GM19238 (cell line): ENCODE results near the gene PARP8.
"Not testable (repeated sequence)": the region's sequence is repeated elsewhere in the genome, so short reads cannot be mapped to it uniquely, and the experiment has no call there.

Source experiments
- DNase-seq: peaks from one replicate; pipeline ENCODE4 v3.0.0; 2011; ENCODE audit warnings: low spot score; ENCODE audit not compliant: insufficient read length

PARP8 gene

GRCh38 chr5:50770441-50770840 is 104.0 kb downstream of the PARP8 start:
- DNase-seq = no peak

DNA sequence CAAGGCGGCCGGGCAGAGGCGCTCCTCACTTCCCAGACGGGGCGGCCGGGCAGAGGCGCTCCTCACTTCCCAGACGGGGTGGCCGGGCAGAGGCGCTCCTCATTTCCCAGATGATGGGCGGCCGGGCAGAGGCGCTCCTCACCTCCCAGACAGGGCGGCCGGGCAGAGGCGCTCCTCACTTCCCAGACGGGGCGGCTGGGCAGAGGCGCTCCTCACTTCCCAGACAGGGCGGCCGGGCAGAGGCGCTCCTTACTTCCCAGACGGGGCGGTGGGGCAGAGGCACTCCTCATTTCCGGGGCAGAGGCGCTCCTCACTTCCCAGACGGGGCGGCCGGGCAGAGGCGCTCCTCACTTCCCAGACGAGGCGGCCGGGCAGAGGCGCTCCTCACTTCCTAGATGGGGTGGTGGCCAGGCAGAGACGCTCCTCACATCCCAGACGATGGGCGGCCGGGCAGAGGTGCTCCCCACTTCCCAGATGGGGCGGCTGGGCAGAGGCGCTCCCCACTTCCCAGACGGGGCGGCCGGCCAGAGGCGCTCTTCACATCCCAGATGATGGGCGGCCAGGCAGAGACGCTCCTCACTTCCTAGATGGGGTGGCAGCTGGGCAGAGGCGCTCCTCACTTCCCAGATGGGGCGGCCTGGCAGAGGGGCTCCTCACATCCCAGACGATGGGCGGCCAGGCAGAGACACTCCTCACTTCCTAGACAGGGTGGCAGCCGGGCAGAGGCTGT is 108.2 kb downstream of the PARP8 start:
- not testable (repeated sequence) for DNase-seq

DNA sequence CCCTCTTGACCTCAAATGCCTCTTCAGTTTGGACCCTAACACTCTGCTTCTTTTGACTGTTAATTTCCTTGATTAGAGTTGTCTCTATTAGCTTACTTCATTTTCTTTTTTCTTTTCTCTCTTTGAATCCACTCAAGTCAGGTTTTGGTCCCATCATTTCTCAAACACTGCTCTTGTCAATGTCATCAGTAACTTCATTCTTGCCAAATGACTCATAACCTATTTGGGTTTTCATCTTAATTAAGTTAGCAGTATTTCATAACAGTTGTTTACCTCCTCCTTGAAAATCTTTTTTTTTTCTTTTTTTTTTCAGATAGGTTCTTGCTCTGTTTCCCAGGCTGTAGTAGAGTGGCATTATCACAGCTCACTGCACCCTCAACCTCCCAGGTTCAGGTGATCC is 119.6 kb downstream of the PARP8 start:
- no peak for DNase-seq

DNA sequence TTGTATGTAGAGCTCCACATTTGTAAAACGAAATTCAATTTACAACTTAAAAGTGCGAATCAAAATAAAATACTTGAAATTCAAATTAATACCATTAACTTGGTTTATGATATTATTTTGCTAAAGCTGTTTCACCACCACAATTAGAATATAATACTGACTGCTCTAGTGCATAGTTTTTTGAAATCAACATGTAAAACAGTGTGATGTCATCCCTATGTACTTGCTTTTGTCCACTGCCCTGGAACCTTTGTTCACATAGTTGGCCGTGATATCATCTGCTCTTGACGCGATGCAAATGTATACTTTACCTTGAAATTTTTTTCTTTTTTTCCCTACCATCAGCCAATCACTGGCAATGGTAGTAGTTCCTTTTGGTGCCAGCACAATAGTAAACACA is 125.4 kb downstream of the PARP8 start:
- no peak for DNase-seq

GRCh38 chr5:50792843-50793242 is 126.4 kb downstream of the PARP8 start:
- no peak for DNase-seq

- no peak for DNase-seq
These were observed 128.4 kb downstream of the PARP8 start for GRCh38 chr5:50794812-50795211.

DNA sequence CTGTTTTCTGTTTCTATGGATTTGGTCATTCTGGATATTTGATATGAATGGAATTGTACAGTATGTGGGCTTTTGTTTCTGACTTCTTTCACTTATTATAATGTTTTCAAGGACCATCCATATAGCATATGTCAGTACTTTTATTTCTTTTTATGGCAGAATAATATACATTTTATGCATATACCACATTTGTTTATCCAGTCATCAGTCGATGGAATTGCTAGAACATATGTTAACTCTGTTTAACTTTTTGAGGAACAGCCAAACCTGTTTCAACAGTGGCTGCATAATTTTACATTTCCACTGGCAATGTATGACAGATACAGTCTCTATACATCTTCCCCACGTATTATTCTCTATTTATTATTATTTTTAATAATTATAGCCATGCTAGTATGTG is 131.6 kb downstream of the PARP8 start:
- no peak for DNase-seq

DNA sequence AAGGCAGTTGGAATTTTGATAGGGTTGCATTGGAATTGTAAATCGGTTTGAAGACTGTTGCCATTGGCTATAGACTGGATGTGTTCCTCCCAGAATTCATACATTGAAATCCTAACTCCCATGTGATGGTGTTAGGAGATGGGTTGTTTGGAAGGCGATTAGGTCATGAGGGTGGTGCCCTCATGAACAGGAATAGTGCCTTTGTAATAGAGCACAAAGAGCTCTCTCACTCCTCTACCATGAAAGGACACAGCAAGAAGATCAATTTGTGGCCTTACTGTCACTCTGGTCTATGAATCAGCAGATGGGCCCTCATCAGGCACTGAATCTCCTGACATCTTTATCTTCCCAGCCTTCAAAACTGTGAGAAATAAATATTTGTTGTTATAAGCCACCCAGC is 133.2 kb downstream of the PARP8 start:
- DNase-seq = no peak

DNA sequence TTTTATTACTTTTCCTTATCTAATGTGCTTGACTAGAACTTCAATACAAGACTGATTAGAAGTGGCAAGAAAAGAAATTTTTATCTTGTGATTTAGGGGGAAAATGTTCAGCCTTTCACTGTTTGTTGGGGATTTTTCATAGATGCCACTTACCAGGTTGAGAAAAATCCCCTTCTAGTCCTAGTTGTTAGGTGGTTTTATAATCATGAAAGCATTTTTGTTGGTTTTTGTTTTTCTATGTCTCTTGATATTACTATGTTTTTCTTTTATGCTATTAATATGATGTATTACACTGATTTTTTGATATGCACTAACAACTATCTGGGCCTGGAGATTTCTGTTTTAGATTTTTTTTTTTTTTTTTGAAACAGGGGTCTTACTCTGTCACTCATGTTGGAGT is 134.0 kb downstream of the PARP8 start:
- DNase-seq = no peak

- no peak for DNase-seq
These were observed 141.2 kb downstream of the PARP8 start for GRCh38 chr5:50807661-50808060.

- no peak for DNase-seq
These were observed 142.0 kb downstream of the PARP8 start for GRCh38 chr5:50808406-50808805.

- DNase-seq = not testable (repeated sequence)
These were observed 145.3 kb downstream of the PARP8 start for GRCh38 chr5:50811746-50812145.

- no peak for DNase-seq
These were observed 147.3 kb downstream of the PARP8 start for GRCh38 chr5:50813691-50814090.

DNA sequence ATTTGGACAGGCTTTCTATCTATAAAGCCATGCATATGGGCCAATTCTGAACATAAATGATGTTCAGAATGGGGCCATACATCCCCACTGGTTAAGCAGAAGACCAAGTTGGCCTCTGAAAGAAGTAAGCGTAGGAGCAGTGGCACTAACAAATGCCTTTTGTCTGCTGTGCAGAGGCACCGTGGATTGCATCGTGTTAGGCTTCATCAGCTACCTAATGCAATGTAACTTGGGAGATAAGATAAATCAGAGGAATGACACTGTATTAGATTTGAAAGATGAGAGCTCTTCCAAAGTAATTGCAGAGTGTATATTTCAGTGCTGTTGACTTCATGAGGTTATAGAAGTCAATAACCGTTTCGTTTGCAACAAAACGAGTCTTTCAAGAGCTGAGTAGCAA is 148.1 kb downstream of the PARP8 start:
- no peak for DNase-seq

DNA sequence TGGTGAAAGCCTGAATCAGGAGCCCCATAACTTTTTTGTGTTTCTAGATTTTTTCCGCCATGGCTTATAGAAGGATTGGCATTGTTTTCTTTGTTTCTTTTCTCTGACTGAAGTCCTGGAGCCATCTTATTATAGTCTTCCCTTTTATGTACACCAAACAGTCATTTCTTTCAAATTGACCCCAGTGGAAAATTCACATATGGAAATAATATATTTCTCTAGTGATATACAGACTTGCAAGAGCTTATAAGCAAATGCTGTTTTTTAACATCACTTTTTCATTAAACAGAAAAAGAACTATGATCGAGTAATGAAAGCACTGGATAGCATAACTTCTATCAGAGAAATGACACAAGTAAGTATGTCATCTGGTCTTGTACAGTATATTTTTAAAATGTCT is 155.6 kb downstream of the PARP8 start:
- DNase-seq = no peak

- DNase-seq = no peak
These were observed 156.3 kb downstream of the PARP8 start for GRCh38 chr5:50822761-50823160.

DNA sequence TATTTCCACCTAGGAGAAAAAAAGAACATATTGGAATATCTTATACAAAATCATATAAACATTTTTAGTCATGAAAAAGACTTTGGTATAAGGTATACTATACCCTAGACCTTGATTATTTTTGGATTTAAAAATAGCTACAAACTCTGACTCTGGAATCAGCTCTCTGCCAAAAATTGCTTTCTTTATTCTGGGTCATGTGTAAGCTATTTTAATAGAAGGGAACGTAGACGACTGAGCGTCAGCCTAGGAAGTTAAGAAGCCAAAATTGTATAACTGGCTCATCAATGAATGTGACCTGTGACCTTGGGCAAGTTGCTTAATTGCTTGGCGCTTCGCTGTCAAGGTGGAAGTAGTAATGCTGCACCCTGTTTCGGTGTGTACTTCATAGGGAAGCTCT is 157.1 kb downstream of the PARP8 start:
- no peak for DNase-seq

DNA sequence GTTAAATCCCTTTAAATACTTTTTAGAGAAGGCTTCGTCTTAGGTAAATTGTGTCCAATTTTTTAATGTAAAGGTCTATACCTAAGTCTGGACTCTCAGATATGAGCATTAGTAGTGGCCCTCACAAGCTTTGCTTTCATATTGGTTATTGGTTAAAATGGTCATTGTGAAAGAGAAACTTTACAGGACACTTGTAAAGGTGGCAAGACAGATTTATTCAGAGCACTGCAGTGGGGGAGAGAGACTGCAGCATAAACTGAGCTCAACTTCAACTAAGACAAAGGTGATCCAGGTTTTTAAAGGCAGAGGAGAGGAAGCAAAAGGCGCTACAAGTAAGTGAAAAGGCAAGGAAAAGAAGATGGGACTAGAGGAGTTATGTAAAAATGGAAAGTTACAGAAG is 157.7 kb downstream of the PARP8 start:
- DNase-seq = no peak

DNA sequence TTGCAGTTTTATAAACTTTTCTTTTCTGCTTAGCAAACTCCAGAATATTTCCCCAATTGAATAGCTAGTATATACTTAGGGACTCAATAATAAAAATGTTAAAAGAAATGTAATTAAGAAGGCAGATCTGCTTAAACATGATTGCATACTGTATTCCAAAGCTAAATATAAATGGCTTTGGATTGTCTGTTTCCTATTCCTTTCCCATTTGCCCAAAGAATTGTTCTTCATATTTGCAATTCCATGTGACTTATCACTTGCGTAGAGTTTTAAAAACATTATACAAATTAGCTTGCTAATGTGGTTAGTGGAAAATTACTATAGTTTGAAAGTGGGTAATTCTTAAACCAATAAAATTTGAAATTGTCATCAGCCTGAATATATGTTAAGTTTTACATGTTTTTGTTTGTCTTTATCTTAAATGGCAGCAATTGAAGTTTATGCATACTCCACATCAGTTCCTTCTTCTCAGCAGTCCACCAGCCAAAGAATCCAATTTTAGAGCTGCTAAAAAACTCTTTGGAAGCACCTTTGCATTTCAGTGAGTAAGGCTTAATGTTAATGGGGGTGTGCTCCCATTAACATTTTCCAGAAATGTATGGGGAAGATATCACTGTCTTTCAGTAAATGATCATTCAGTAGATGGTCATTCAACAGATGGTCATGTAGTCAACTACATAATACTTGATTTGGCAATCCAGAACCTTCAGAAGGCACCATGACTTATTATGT is 161.2 kb downstream of the PARP8 start:
- DNase-seq = no peak

GRCh38 chr5:50829023-50829422 is 162.6 kb downstream of the PARP8 start:
- no peak for DNase-seq

GRCh38 chr5:50832657-50833284 is 166.3 kb downstream of the PARP8 start:
- DNase-seq = no peak

DNA sequence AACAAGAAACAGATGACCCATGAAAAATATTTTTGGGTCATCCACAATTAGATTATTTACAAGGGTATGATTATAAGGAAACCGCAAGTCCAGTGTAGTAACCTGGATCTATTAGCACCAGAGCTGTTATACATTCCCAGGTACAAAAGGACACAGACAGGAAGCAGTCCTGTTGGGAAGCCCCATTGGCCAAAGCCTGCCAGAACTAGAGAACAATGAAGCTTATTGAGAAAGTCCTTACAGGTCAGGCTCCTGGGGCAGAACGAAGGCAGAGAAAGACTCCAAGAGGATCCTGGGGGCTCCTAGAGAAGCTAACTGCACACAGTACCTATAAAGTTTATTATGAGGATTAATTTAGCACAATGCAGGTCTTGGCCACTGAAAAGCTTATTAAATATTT is 169.9 kb downstream of the PARP8 start:
- no peak for DNase-seq

DNA sequence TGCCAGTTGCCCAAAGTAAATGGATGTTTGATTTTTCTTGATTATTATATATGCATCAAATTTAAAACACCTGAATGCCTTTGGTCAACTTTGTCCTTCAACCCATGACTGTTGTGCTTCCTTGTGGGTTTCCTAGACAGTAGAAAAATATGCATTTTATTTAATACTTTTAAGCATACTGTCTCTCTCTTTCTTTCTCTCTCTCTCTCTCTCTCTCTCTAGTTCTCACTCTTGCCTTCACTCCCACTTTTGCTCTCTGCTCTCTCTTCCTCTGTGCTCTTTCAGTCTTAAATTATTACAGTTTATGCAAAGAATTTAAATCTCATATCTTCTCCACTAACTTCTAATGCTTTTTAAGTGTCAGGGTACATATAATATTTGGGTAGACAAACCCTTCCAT is 173.0 kb downstream of the PARP8 start:
- no peak for DNase-seq
